Trophoblast cell (in vitro differentiated cells and primary cell): Measurements from ENCODE around the gene IGF1R.

Source experiments
- DNase-seq, 2 donors: peaks; one replicate each; pipeline ENCODE4 v3.0.0-alpha.2; 2016
- H2AFZ ChIP-seq: 2 replicates; pipeline ENCODE4 v1.6.1; 2013; ENCODE audit warnings: low read length, moderate library complexity, mild to moderate bottlenecking; ENCODE audit not compliant: insufficient read depth, poor library complexity
- H2AK5ac ChIP-seq: 2 replicates; pipeline ENCODE4 v1.6.1; 2013; ENCODE audit warnings: mild to moderate bottlenecking, low read length
- H2BK120ac ChIP-seq: 2 replicates; pipeline ENCODE4 v1.6.1; 2013; ENCODE audit warnings: low read length, mild to moderate bottlenecking, moderate library complexity; ENCODE audit not compliant: insufficient read depth, poor library complexity
- H2BK12ac ChIP-seq: 2 replicates; pipeline ENCODE4 v1.6.1; 2013; ENCODE audit warnings: mild to moderate bottlenecking, low read length, moderate library complexity
- H2BK5ac ChIP-seq: 2 replicates; pipeline ENCODE4 v1.6.1; 2013; ENCODE audit warnings: low read length, low read depth, moderate library complexity, mild to moderate bottlenecking; ENCODE audit not compliant: poor library complexity
- H3K14ac ChIP-seq: 2 replicates; pipeline ENCODE4 v1.6.1; 2013; ENCODE audit warnings: mild to moderate bottlenecking, low read length
- H3K18ac ChIP-seq: 2 replicates; pipeline ENCODE4 v1.6.1; 2013; ENCODE audit warnings: mild to moderate bottlenecking, low read length
- H3K23ac ChIP-seq: 2 replicates; pipeline ENCODE4 v1.6.1; 2013; ENCODE audit warnings: low read length
- H3K27ac ChIP-seq: 2 replicates; pipeline ENCODE4 v1.5.1; 2013; ENCODE audit warnings: low read depth, mild to moderate bottlenecking, inconsistent platforms, low read length, moderate library complexity
- H3K27me3 ChIP-seq: 2 replicates; pipeline ENCODE4 v1.6.1; 2013; ENCODE audit warnings: inconsistent platforms, mild to moderate bottlenecking, low read length, moderate library complexity; ENCODE audit not compliant: insufficient read depth
- H3K36me3 ChIP-seq, 2 experiments: 1 replicate in 1 of 2; 2 replicates in 1 of 2; pipeline ENCODE4 v1.6.1; 2013; ENCODE audit warnings: low read length in 2 of 2, mild to moderate bottlenecking in 2 of 2, moderate library complexity in 1 of 2; ENCODE audit not compliant: insufficient read depth in 2 of 2, control insufficient read depth in 1 of 2
- H3K4ac ChIP-seq: 2 replicates; pipeline ENCODE4 v1.6.1; 2013; ENCODE audit warnings: low read depth, mild to moderate bottlenecking, low read length, moderate library complexity
- H3K4me1 ChIP-seq, 2 experiments: 1 replicate in 1 of 2; 2 replicates in 1 of 2; pipeline ENCODE4 v1.6.1; 2013; ENCODE audit warnings: low read length in 2 of 2, mild to moderate bottlenecking in 2 of 2, moderate library complexity in 1 of 2; ENCODE audit not compliant: insufficient read depth in 2 of 2, control insufficient read depth in 1 of 2
- H3K4me2 ChIP-seq: 2 replicates; pipeline ENCODE4 v1.6.1; 2013; ENCODE audit warnings: inconsistent platforms, mild to moderate bottlenecking, low read length, moderate library complexity
- H3K4me3 ChIP-seq: 2 replicates; pipeline ENCODE4 v1.5.1; 2013; ENCODE audit warnings: mild to moderate bottlenecking, low read depth, low read length, inconsistent platforms
- H3K79me1 ChIP-seq: one replicate; pipeline ENCODE4 v1.6.1; 2013; ENCODE audit warnings: low read length
- H3K79me2 ChIP-seq: 2 replicates; pipeline ENCODE4 v1.6.1; 2013; ENCODE audit warnings: low read length, mild to moderate bottlenecking; ENCODE audit not compliant: control insufficient read depth, insufficient read depth, poor library complexity
- H3K9ac ChIP-seq: 2 replicates; pipeline ENCODE4 v1.6.1; 2013; ENCODE audit warnings: mild to moderate bottlenecking, low read length
- H3K9me3 ChIP-seq: 2 replicates; pipeline ENCODE4 v1.6.1; 2013; ENCODE audit warnings: low read depth, mild to moderate bottlenecking, control low read depth, inconsistent platforms, low read length; ENCODE audit not compliant: insufficient read depth
- H4K12ac ChIP-seq: 2 replicates; pipeline ENCODE4 v1.6.1; 2013; ENCODE audit warnings: low read depth, mild to moderate bottlenecking, low read length, moderate library complexity
- H4K8ac ChIP-seq: 2 replicates; pipeline ENCODE4 v1.6.1; 2013; ENCODE audit warnings: low read depth, mild to moderate bottlenecking, low read length, moderate library complexity
- H4K91ac ChIP-seq: one replicate; pipeline ENCODE4 v1.6.1; 2013; ENCODE audit warnings: low read depth, mild to moderate bottlenecking, low read length, moderate library complexity
- WGBS: extraction: QIAGEN DNeasy Blood & Tissue Kit; methylation state at CpG from one replicate; pipeline ENCODE4 v1.1.7; 2013; ENCODE audit warnings: missing lambda C conversion rate; ENCODE audit not compliant: insufficient read length, insufficient coverage; ENCODE audit errors: extremely low coverage; 5-methylcytosine and 5-hydroxymethylcytosine counted together

Gene IGF1R

GRCh38 chr15:98938105-98938417 lies 289.7 kb downstream of the IGF1R start:
- Histone ChIP-seq H3K18ac (no peak overlapping the region), H3K79me1 (no peaks in the 10 kb centered on the region), H2BK120ac (no peak overlapping the region), H3K9ac (no peak overlapping the region), H2AFZ (no peak overlapping the region), H3K79me2 (no peaks in the 10 kb centered on the region), H3K27ac (no peak overlapping the region), H2AK5ac (no peak overlapping the region), H3K9me3 (no peaks in the 10 kb centered on the region), H3K36me3 (peaks cover 51 to 67% of the 10 kb centered on the region in 2 experiments), H3K23ac (no peak overlapping the region), H3K4me2 (no peak overlapping the region), H3K14ac (no peak overlapping the region), H2BK12ac (no peak overlapping the region), H4K91ac (no peak overlapping the region), H3K4ac (no peak overlapping the region), H3K4me3 (no peak overlapping the region), H4K12ac (no peak overlapping the region), H3K27me3 (no peaks in the 10 kb centered on the region), H4K8ac (no peak overlapping the region), H3K4me1 (peaks cover 4 to 5% of the 10 kb centered on the region in 2 experiments), H2BK5ac (no peak overlapping the region)
- no CpG with 5 or more reads among the region's 4 CpGs for WGBS
- DNase-seq = no peak

GRCh38 chr15:98938799-98939198 lies 290.5 kb downstream of the IGF1R start:
- no peak overlapping the region for H3K4me3 ChIP-seq
- WGBS = no CpG with 5 or more reads among the region's 5 CpGs
- H4K12ac ChIP-seq = no peak overlapping the region
- no peak overlapping the region for H3K9ac ChIP-seq
- H3K27ac ChIP-seq = no peak overlapping the region
- no peak overlapping the region for H2BK5ac ChIP-seq
- H3K4ac ChIP-seq = no peak overlapping the region
- H3K27me3 ChIP-seq = no peaks in the 10 kb centered on the region
- H2AFZ ChIP-seq = no peak overlapping the region
- no peak overlapping the region for H4K8ac ChIP-seq
- H2BK120ac ChIP-seq = no peak overlapping the region
- no peaks in the 10 kb centered on the region for H3K9me3 ChIP-seq
- H3K23ac ChIP-seq = no peak overlapping the region
- no peak overlapping the region for H3K14ac ChIP-seq
- H3K4me1 ChIP-seq = peaks cover 8 to 11% of the 10 kb centered on the region in 2 experiments
- no peak overlapping the region for H2AK5ac ChIP-seq
- peaks cover 48 to 66% of the 10 kb centered on the region in 2 experiments for H3K36me3 ChIP-seq
- no peak overlapping the region for H3K18ac ChIP-seq
- H4K91ac ChIP-seq = no peak overlapping the region
- H3K79me1 ChIP-seq = peaks cover 2% of the 10 kb centered on the region
- H3K4me2 ChIP-seq = no peak overlapping the region
- H3K79me2 ChIP-seq = no peaks in the 10 kb centered on the region
- no peak overlapping the region for H2BK12ac ChIP-seq
- no peak for DNase-seq

GRCh38 chr15:98939311-98940080 lies 291.2 kb downstream of the IGF1R start:
- no peak overlapping the region for H3K14ac ChIP-seq
- H3K9me3 ChIP-seq = no peaks in the 10 kb centered on the region
- no peak overlapping the region for H2AK5ac ChIP-seq
- no peak overlapping the region for H3K27ac ChIP-seq
- peaks cover 2% of the 10 kb centered on the region for H3K79me1 ChIP-seq
- no CpG with 5 or more reads among the region's 13 CpGs for WGBS
- H4K12ac ChIP-seq = no peak overlapping the region
- H4K91ac ChIP-seq = no peak overlapping the region
- H3K79me2 ChIP-seq = no peaks in the 10 kb centered on the region
- H3K4me1 ChIP-seq = peaks cover 8 to 13% of the 10 kb centered on the region in 2 experiments
- H3K4ac ChIP-seq = no peak overlapping the region
- H3K23ac ChIP-seq = no peak overlapping the region
- no peaks in the 10 kb centered on the region for H3K27me3 ChIP-seq
- no peak overlapping the region for H3K9ac ChIP-seq
- no peak overlapping the region for H4K8ac ChIP-seq
- DNase-seq = no peak
- H3K4me3 ChIP-seq = no peak overlapping the region
- H2BK12ac ChIP-seq = no peak overlapping the region
- no peak overlapping the region for H2BK5ac ChIP-seq
- no peak overlapping the region for H2BK120ac ChIP-seq
- no peak overlapping the region for H3K18ac ChIP-seq
- peaks cover 48 to 67% of the 10 kb centered on the region in 2 experiments for H3K36me3 ChIP-seq
- H3K4me2 ChIP-seq = no peak overlapping the region
- H2AFZ ChIP-seq = no peak overlapping the region

GRCh38 chr15:98941595-98942255 lies 293.4 kb downstream of the IGF1R start:
- H3K79me1 ChIP-seq = peaks cover 2% of the 10 kb centered on the region
- no peak overlapping the region for H2BK120ac ChIP-seq
- no peak overlapping the region for H2AK5ac ChIP-seq
- no peak for DNase-seq
- no CpG with 5 or more reads among the region's 5 CpGs for WGBS
- H3K9ac ChIP-seq = no peak overlapping the region
- no peaks in the 10 kb centered on the region for H3K79me2 ChIP-seq
- no peak overlapping the region for H4K91ac ChIP-seq
- H4K8ac ChIP-seq = no peak overlapping the region
- peaks cover 8 to 13% of the 10 kb centered on the region in 2 experiments for H3K4me1 ChIP-seq
- H3K9me3 ChIP-seq = no peaks in the 10 kb centered on the region
- no peak overlapping the region for H2AFZ ChIP-seq
- H2BK5ac ChIP-seq = no peak overlapping the region
- H3K27me3 ChIP-seq = no peaks in the 10 kb centered on the region
- no peak overlapping the region for H3K14ac ChIP-seq
- no peak overlapping the region for H2BK12ac ChIP-seq
- no peak overlapping the region for H3K4me3 ChIP-seq
- H3K23ac ChIP-seq = no peak overlapping the region
- peaks cover 51 to 67% of the 10 kb centered on the region in 2 experiments for H3K36me3 ChIP-seq
- no peak overlapping the region for H3K4me2 ChIP-seq
- H3K18ac ChIP-seq = no peak overlapping the region
- H3K4ac ChIP-seq = no peak overlapping the region
- H3K27ac ChIP-seq = no peak overlapping the region
- no peak overlapping the region for H4K12ac ChIP-seq
